ENCODE results near the gene CYP2C19.
"Not testable (repeated sequence)": the region's sequence is repeated elsewhere in the genome, so short reads cannot be mapped to it uniquely, and the experiment has no call there.

CYP2C19 gene

GRCh38 chr10:94784256-94784655, 21.8 kb downstream of the CYP2C19 start:
- ATAC-seq (ENCODE audit: insufficient read depth, low read depth): no peak

GRCh38 chr10:94785211-94785610, 22.7 kb downstream of the CYP2C19 start:
- no peak overlapping the region for H3K9ac ChIP-seq (ENCODE audit: low read depth, low read length)
- DNase-seq: no peak
- no peak for TF ChIP-seq EZH2 (IDR thresholded peaks at IDR 0.05; ENCODE audit: borderline replicate concordance, low read depth, low read length, severe bottlenecking)
- TF ChIP-seq, protein P1, sequence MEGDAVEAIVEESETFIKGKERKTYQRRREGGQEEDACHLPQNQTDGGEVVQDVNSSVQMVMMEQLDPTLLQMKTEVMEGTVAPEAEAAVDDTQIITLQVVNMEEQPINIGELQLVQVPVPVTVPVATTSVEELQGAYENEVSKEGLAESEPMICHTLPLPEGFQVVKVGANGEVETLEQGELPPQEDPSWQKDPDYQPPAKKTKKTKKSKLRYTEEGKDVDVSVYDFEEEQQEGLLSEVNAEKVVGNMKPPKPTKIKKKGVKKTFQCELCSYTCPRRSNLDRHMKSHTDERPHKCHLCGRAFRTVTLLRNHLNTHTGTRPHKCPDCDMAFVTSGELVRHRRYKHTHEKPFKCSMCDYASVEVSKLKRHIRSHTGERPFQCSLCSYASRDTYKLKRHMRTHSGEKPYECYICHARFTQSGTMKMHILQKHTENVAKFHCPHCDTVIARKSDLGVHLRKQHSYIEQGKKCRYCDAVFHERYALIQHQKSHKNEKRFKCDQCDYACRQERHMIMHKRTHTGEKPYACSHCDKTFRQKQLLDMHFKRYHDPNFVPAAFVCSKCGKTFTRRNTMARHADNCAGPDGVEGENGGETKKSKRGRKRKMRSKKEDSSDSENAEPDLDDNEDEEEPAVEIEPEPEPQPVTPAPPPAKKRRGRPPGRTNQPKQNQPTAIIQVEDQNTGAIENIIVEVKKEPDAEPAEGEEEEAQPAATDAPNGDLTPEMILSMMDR (IDR thresholded peaks at IDR 0.05; ENCODE audit: borderline replicate concordance, extremely low read depth, low read length, poor library complexity, severe bottlenecking): no peak
- no peaks in the 10 kb centered on the region for H3K4me1 ChIP-seq (ENCODE audit: insufficient read depth, low read length)
- H3K4me2 ChIP-seq (ENCODE audit: insufficient read depth, low read length): no peak overlapping the region
- ATAC-seq (ENCODE audit: insufficient read depth, low read depth): no peak
- no peaks in the 10 kb centered on the region for H3K79me2 ChIP-seq (ENCODE audit: insufficient read depth, low read length)
- H3K9me3 ChIP-seq (ENCODE audit: insufficient read depth, low read length, severe bottlenecking): no peaks in the 10 kb centered on the region
- H4K20me1 ChIP-seq (ENCODE audit: insufficient read depth, low read length): no peaks in the 10 kb centered on the region
- no peaks in the 10 kb centered on the region for H3K36me3 ChIP-seq (ENCODE audit: insufficient read depth, low read length)
- no peak overlapping the region for H3K27ac ChIP-seq (ENCODE audit: low read length)
- H3K27me3 ChIP-seq (ENCODE audit: insufficient read depth, low read length, poor library complexity): no peaks in the 10 kb centered on the region
- no peak overlapping the region for H2AFZ ChIP-seq (ENCODE audit: low read depth, low read length)
- H3K4me3 ChIP-seq (ENCODE audit: low read depth in 1 of 2, low read length in 2 of 2): no peak overlapping the region

More at GRCh38 chr10:94784256-94784655, 21.8 kb downstream of the CYP2C19 start:
- no peak for DNase-seq
- H4K20me1 ChIP-seq (ENCODE audit: insufficient read depth, low read length): no peaks in the 10 kb centered on the region
- no peaks in the 10 kb centered on the region for H3K4me1 ChIP-seq (ENCODE audit: insufficient read depth, low read length)
- no peak overlapping the region for H3K4me3 ChIP-seq (ENCODE audit: low read depth in 1 of 2, low read length in 2 of 2)
- H3K9me3 ChIP-seq (ENCODE audit: insufficient read depth, low read length, severe bottlenecking): no peaks in the 10 kb centered on the region
- no peaks in the 10 kb centered on the region for H3K79me2 ChIP-seq (ENCODE audit: insufficient read depth, low read length)
- H3K27me3 ChIP-seq (ENCODE audit: insufficient read depth, low read length, poor library complexity): no peaks in the 10 kb centered on the region
- no peaks in the 10 kb centered on the region for H3K36me3 ChIP-seq (ENCODE audit: insufficient read depth, low read length)
- no peak overlapping the region for H3K4me2 ChIP-seq (ENCODE audit: insufficient read depth, low read length)
- no peak overlapping the region for H3K27ac ChIP-seq (ENCODE audit: low read length)
- TF ChIP-seq, protein P1 (IDR thresholded peaks at IDR 0.05; ENCODE audit: borderline replicate concordance, extremely low read depth, low read length, poor library complexity, severe bottlenecking): no peak
- no peak for TF ChIP-seq EZH2 (IDR thresholded peaks at IDR 0.05; ENCODE audit: borderline replicate concordance, low read depth, low read length, severe bottlenecking)
- H2AFZ ChIP-seq (ENCODE audit: low read depth, low read length): no peak overlapping the region
- no peak overlapping the region for H3K9ac ChIP-seq (ENCODE audit: low read depth, low read length)

DNA sequence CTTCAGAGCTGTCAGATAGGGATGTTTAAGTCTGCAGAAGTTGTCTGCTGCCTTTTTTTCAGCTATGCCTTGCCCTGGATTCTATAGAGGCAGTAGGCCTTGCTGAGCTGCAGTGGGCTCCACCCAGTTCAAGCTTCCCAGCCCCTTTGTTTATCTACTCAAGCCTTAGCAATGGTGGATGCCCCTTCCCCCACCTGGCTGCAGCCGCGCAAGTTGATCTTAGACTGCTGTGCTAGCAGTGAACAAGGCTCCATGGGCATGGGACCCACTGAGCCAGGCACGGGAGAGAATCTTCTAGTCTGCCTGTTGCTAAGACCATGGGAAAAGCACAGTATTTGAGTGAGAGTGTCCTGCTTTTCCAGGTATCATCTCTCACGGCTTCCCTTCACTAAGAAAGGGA, 38.1 kb downstream of the CYP2C19 start:
- not testable (repeated sequence) for H4K20me1 ChIP-seq (ENCODE audit: insufficient read depth, low read length); H2AFZ ChIP-seq (ENCODE audit: low read depth, low read length); H3K9me3 ChIP-seq (ENCODE audit: insufficient read depth, low read length, severe bottlenecking); H3K27me3 ChIP-seq (ENCODE audit: insufficient read depth, low read length, poor library complexity); H3K27ac ChIP-seq (ENCODE audit: low read length); H3K9ac ChIP-seq (ENCODE audit: low read depth, low read length); DNase-seq; H3K4me1 ChIP-seq (ENCODE audit: insufficient read depth, low read length); H3K79me2 ChIP-seq (ENCODE audit: insufficient read depth, low read length); H3K36me3 ChIP-seq (ENCODE audit: insufficient read depth, low read length); H3K4me3 ChIP-seq (ENCODE audit: low read depth in 1 of 2, low read length in 2 of 2); ATAC-seq (ENCODE audit: insufficient read depth, low read depth); H3K4me2 ChIP-seq (ENCODE audit: insufficient read depth, low read length)

- Histone ChIP-seq H3K4me3 (ENCODE audit: low read depth in 1 of 2, low read length in 2 of 2) (no peak overlapping the region), H3K4me1 (ENCODE audit: insufficient read depth, low read length) (no peaks in the 10 kb centered on the region), H2AFZ (ENCODE audit: low read depth, low read length) (no peak overlapping the region), H3K27me3 (ENCODE audit: insufficient read depth, low read length, poor library complexity) (no peaks in the 10 kb centered on the region), H3K9me3 (ENCODE audit: insufficient read depth, low read length, severe bottlenecking) (no peaks in the 10 kb centered on the region), H3K4me2 (ENCODE audit: insufficient read depth, low read length) (no peak overlapping the region), H3K27ac (ENCODE audit: low read length) (no peak overlapping the region), H3K79me2 (ENCODE audit: insufficient read depth, low read length) (no peaks in the 10 kb centered on the region), H3K36me3 (ENCODE audit: insufficient read depth, low read length) (no peaks in the 10 kb centered on the region), H3K9ac (ENCODE audit: low read depth, low read length) (no peak overlapping the region), H4K20me1 (ENCODE audit: insufficient read depth, low read length) (no peaks in the 10 kb centered on the region)
- DNase-seq (no peak), ATAC-seq (ENCODE audit: insufficient read depth, low read depth) (no peak)
- TF ChIP-seq EZH2 (IDR thresholded peaks at IDR 0.05; ENCODE audit: borderline replicate concordance, low read depth, low read length, severe bottlenecking): no peak
- TF ChIP-seq, protein P1 (IDR thresholded peaks at IDR 0.05; ENCODE audit: borderline replicate concordance, extremely low read depth, low read length, poor library complexity, severe bottlenecking): no peak
Observed at GRCh38 chr10:94803307-94803706, 40.8 kb downstream of the CYP2C19 start.

GRCh38 chr10:94830025-94830424, 67.5 kb downstream of the CYP2C19 start:
- H3K4me2 ChIP-seq (ENCODE audit: insufficient read depth, low read length); H3K4me3 ChIP-seq (ENCODE audit: low read depth in 1 of 2, low read length in 2 of 2); H3K27ac ChIP-seq (ENCODE audit: low read length); H3K4me1 ChIP-seq (ENCODE audit: insufficient read depth, low read length); H3K9me3 ChIP-seq (ENCODE audit: insufficient read depth, low read length, severe bottlenecking); DNase-seq; ATAC-seq (ENCODE audit: insufficient read depth, low read depth); H3K9ac ChIP-seq (ENCODE audit: low read depth, low read length); H3K79me2 ChIP-seq (ENCODE audit: insufficient read depth, low read length); H3K36me3 ChIP-seq (ENCODE audit: insufficient read depth, low read length); H3K27me3 ChIP-seq (ENCODE audit: insufficient read depth, low read length, poor library complexity); H4K20me1 ChIP-seq (ENCODE audit: insufficient read depth, low read length); H2AFZ ChIP-seq (ENCODE audit: low read depth, low read length): not testable (repeated sequence)

Data from DND-41 (cell line).